Stimulated activated CD8-positive, alpha-beta memory T cell treated with anti-CD3 and anti-CD28 coated beads, Interleukin-12 subunit alpha, Interleukin-12 subunit beta, amount 100 ng/mL, for 24 hours (primary cell): ENCODE data around the gene MELK.

Source experiments
- DNase-seq: peaks from one replicate; pipeline ENCODE4 v3.0.0-alpha.2; 2020; ENCODE audit errors: extremely low read depth

MELK gene

GRCh38 chr9:36584620-36585460 is 12.1 kb downstream of the MELK start:
- DNase-seq = no peak

GRCh38 chr9:36590231-36590630 is 17.5 kb downstream of the MELK start:
- no peak for DNase-seq

- DNase-seq = no peak
Measured at GRCh38 chr9:36592801-36593583, 20.3 kb downstream of the MELK start.

- DNase-seq = no peak
Measured at GRCh38 chr9:36594213-36594612, 21.5 kb downstream of the MELK start.

- no peak for DNase-seq
Measured at GRCh38 chr9:36597412-36598178, 24.9 kb downstream of the MELK start.

GRCh38 chr9:36598273-36598672 is 25.6 kb downstream of the MELK start:
- no peak for DNase-seq

- DNase-seq = no peak
Measured at GRCh38 chr9:36603006-36603405, 30.3 kb downstream of the MELK start.

GRCh38 chr9:36609306-36609705 is 36.6 kb downstream of the MELK start:
- no peak for DNase-seq

- no peak for DNase-seq
Measured at GRCh38 chr9:36622121-36622520, 49.4 kb downstream of the MELK start.

GRCh38 chr9:36623280-36623679 is 50.6 kb downstream of the MELK start:
- DNase-seq = no peak

- no peak for DNase-seq
Measured at GRCh38 chr9:36625006-36625615, 52.4 kb downstream of the MELK start.

GRCh38 chr9:36632892-36633291 is 60.2 kb downstream of the MELK start:
- no peak for DNase-seq

GRCh38 chr9:36637491-36638270 is 65.0 kb downstream of the MELK start:
- DNase-seq = no peak

GRCh38 chr9:36640771-36641381 is 68.2 kb downstream of the MELK start:
- DNase-seq = no peak

GRCh38 chr9:36642817-36643216 is 70.1 kb downstream of the MELK start:
- DNase-seq = no peak

GRCh38 chr9:36656842-36657241 is 84.1 kb downstream of the MELK start:
- DNase-seq = no peak

GRCh38 chr9:36659500-36659899 is 86.8 kb downstream of the MELK start:
- DNase-seq = no peak

- DNase-seq = no peak
Measured at GRCh38 chr9:36664806-36665205, 92.1 kb downstream of the MELK start.

- DNase-seq = no peak
Measured at GRCh38 chr9:36665387-36665786, 92.7 kb downstream of the MELK start.

GRCh38 chr9:36665921-36666431 is 93.3 kb downstream of the MELK start:
- no peak for DNase-seq
